ENCODE results near the gene TMEM63B. TPM values are rescaled to one million over a fixed set of nuclear protein-coding genes. Genes with fewer than 3 reads are reported as not detected.

Gene TMEM63B
- total and polyA plus RNA-seq, 2 experiments from 2014 or later = 51.7 to 52.4 TPM

GRCh38 chr6:44186635-44187025 is 59.3 kb downstream of the TMEM63B start:
- Histone ChIP-seq H3K27ac (no peak overlapping the region), H3K36me3 (no peaks in the 10 kb centered on the region), H3K4me1 (ENCODE audit: low read depth) (no peaks in the 10 kb centered on the region), H3K4me3 (no peak overlapping the region), H3K9me3 (ENCODE audit: low read depth) (no peaks in the 10 kb centered on the region), H3K27me3 (no peaks in the 10 kb centered on the region)
- no peak for DNase-seq (ENCODE audit: low read depth in 1 of 2, low spot score in 1 of 2)
- TF ChIP-seq CTCF (IDR thresholded peaks at IDR 0.05; ENCODE audit: low read depth, low read length) = no peak

- no peaks in the 10 kb centered on the region for H3K36me3 ChIP-seq
- no peaks in the 10 kb centered on the region for H3K4me1 ChIP-seq (ENCODE audit: low read depth)
- TF ChIP-seq CTCF (IDR thresholded peaks at IDR 0.05; ENCODE audit: low read depth, low read length) = no peak
- H3K4me3 ChIP-seq = no peak overlapping the region
- no peaks in the 10 kb centered on the region for H3K9me3 ChIP-seq (ENCODE audit: low read depth)
- no peak for DNase-seq (ENCODE audit: low read depth in 1 of 2, low spot score in 1 of 2)
- no peaks in the 10 kb centered on the region for H3K27me3 ChIP-seq
- H3K27ac ChIP-seq = no peak overlapping the region
Measured at GRCh38 chr6:44188819-44189218, 61.5 kb downstream of the TMEM63B start.

GRCh38 chr6:44189257-44189656 is 61.9 kb downstream of the TMEM63B start:
- Histone ChIP-seq H3K9me3 (ENCODE audit: low read depth) (no peaks in the 10 kb centered on the region), H3K4me3 (no peak overlapping the region), H3K4me1 (ENCODE audit: low read depth) (no peaks in the 10 kb centered on the region), H3K27ac (no peak overlapping the region), H3K36me3 (no peaks in the 10 kb centered on the region), H3K27me3 (no peaks in the 10 kb centered on the region)
- TF ChIP-seq CTCF (IDR thresholded peaks at IDR 0.05; ENCODE audit: low read depth, low read length) = no peak
- no peak for DNase-seq (ENCODE audit: low read depth in 1 of 2, low spot score in 1 of 2)

- DNase-seq (ENCODE audit: low read depth in 1 of 2, low spot score in 1 of 2) = peak in 1 of 2 donors; percentile 52
- no peaks in the 10 kb centered on the region for H3K4me1 ChIP-seq (ENCODE audit: low read depth)
- no peaks in the 10 kb centered on the region for H3K36me3 ChIP-seq
- no peak overlapping the region for H3K4me3 ChIP-seq
- TF ChIP-seq CTCF (IDR thresholded peaks at IDR 0.05; ENCODE audit: low read depth, low read length) = no peak
- no peaks in the 10 kb centered on the region for H3K9me3 ChIP-seq (ENCODE audit: low read depth)
- no peaks in the 10 kb centered on the region for H3K27me3 ChIP-seq
- H3K27ac ChIP-seq = no peak overlapping the region
Measured at GRCh38 chr6:44190715-44191114, 63.4 kb downstream of the TMEM63B start.

GRCh38 chr6:44192428-44193041 is 65.2 kb downstream of the TMEM63B start:
- H3K4me1 ChIP-seq (ENCODE audit: low read depth) = no peaks in the 10 kb centered on the region

More at GRCh38 chr6:44192428-44193041, 65.2 kb downstream of the TMEM63B start:
- Histone ChIP-seq H3K4me3 (no peak overlapping the region), H3K36me3 (no peaks in the 10 kb centered on the region), H3K9me3 (ENCODE audit: low read depth) (no peaks in the 10 kb centered on the region), H3K27me3 (no peaks in the 10 kb centered on the region), H3K27ac (peak overlapping the region; percentile 69)
- peak; percentile 30 to 42 for DNase-seq (ENCODE audit: low read depth in 1 of 2, low spot score in 1 of 2)
- no peak for TF ChIP-seq CTCF (IDR thresholded peaks at IDR 0.05; ENCODE audit: low read depth, low read length)
